Measurements from ENCODE around the gene SPEF1. TPM values are rescaled to one million over a fixed set of nuclear protein-coding genes. Genes with fewer than 3 reads are reported as not detected.
A peak's percentile ranks its signal among the peaks of the same experiment; 100 is the strongest.

Gene SPEF1
- polyA plus RNA-seq, 3 donors = 0.09 TPM; not detected in 2

GRCh38 chr20:3797226-3797545 is 15.9 kb upstream of the SPEF1 start:
- intact Hi-C loops (cut with micrococcal nuclease) = no loop called here
- Histone ChIP-seq H4K20me1 (ENCODE audit: insufficient read depth, low read length) (peaks cover 5% of the 10 kb centered on the region), H3K4me1 (ENCODE audit: control insufficient read depth in 1 of 2, insufficient read depth in 2 of 2, low read length in 2 of 2) (peaks cover 28 to 48% of the 10 kb centered on the region in 2 donors), H3K9me3 (replicated peaks in 1 of 2; ENCODE audit: control insufficient read depth in 1 of 2, insufficient read depth in 1 of 2, low read length in 2 of 2) (no peaks in the 10 kb centered on the region), H2AFZ (ENCODE audit: insufficient read depth, low read depth, low read length, poor library complexity, severe bottlenecking) (no peak overlapping the region), H3K9ac (ENCODE audit: insufficient read depth, low read length, poor library complexity, severe bottlenecking) (peak overlapping the region; percentile 1), H3K27me3 (ENCODE audit: control insufficient read depth in 2 of 2, insufficient read depth in 2 of 2, low read length in 2 of 2) (no peaks in the 10 kb centered on the region), H3K27ac (ENCODE audit: low read depth in 1 of 2, low read length in 2 of 2) (no peak overlapping the region), H3K36me3 (replicated peaks in 1 of 2; ENCODE audit: control insufficient read depth in 1 of 2, insufficient read depth in 2 of 2, low read length in 2 of 2) (peaks cover 10 to 37% of the 10 kb centered on the region in 2 donors), H3K4me3 (replicated peaks in 1 of 3; ENCODE audit: low read depth in 2 of 3, low read length in 3 of 3) (peak overlapping the region in 1 of 3 experiments; percentile 85), H3K79me2 (ENCODE audit: insufficient read depth, low read length) (peaks cover 45% of the 10 kb centered on the region), H3K4me2 (replicated peaks; ENCODE audit: extremely low read depth, low read length, poor library complexity, severe bottlenecking) (peak overlapping the region; percentile 90)
- DNase-seq = no peak
- Mint-ChIP-seq H3K27me3 (ENCODE audit: low read depth in 3 of 3) (peaks cover 0 to 5% (median 0%) of the 10 kb centered on the region in 3 donors), H3K36me3 (peaks cover 15 to 28% of the 10 kb centered on the region in 2 donors), H3K27ac (peak overlapping the region in 2 of 7 donors; percentile 35 to 72), H3K9me3 (no peaks in the 10 kb centered on the region), H3K4me3 (peak overlapping the region; percentile 70 to 73), H3K4me1 (peaks cover 38% of the 10 kb centered on the region)
- 100% methylated on average over 4 of the region's 5 CpGs for WGBS (ENCODE audit: insufficient coverage)
- TF ChIP-seq, protein P1, sequence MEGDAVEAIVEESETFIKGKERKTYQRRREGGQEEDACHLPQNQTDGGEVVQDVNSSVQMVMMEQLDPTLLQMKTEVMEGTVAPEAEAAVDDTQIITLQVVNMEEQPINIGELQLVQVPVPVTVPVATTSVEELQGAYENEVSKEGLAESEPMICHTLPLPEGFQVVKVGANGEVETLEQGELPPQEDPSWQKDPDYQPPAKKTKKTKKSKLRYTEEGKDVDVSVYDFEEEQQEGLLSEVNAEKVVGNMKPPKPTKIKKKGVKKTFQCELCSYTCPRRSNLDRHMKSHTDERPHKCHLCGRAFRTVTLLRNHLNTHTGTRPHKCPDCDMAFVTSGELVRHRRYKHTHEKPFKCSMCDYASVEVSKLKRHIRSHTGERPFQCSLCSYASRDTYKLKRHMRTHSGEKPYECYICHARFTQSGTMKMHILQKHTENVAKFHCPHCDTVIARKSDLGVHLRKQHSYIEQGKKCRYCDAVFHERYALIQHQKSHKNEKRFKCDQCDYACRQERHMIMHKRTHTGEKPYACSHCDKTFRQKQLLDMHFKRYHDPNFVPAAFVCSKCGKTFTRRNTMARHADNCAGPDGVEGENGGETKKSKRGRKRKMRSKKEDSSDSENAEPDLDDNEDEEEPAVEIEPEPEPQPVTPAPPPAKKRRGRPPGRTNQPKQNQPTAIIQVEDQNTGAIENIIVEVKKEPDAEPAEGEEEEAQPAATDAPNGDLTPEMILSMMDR (IDR thresholded peaks at IDR 0.05) = no peak

DNA sequence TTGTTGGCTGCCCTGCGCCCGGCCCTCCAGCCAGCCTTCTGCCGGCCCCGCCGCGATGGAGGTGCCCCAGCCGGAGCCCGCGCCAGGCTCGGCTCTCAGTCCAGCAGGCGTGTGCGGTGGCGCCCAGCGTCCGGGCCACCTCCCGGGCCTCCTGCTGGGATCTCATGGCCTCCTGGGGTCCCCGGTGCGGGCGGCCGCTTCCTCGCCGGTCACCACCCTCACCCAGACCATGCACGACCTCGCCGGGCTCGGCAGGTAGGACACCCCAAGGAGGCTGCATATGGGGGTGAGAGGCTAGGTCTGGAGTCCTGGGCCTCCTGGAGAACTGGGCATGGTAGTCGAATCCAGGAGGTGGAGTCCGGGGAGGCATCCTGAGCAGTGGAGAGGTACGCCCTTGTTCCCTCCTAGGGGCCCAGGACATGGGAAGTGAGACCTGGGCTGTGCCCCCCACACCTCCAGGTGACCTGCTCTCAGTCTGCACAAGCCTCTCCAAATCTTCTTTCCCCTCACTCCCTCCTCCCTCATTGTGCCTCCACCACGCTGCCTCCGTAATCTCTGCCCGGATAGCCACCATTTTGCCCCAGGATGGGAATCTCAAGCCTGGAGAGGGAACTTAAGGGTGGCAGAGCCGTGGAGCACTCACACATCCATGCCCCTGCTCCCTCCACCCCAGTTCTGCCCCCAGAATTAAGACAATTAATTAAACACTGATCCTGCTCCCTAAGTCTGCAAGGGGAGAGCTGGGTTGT is 15.4 kb upstream of the SPEF1 start:
- WGBS (ENCODE audit: insufficient coverage) = 12% methylated on average over 18 of the region's 33 CpGs
- no peak overlapping the region for H2AFZ ChIP-seq (ENCODE audit: insufficient read depth, low read depth, low read length, poor library complexity, severe bottlenecking)
- Mint-ChIP-seq H3K36me3 (peaks cover 15 to 23% of the 10 kb centered on the region in 2 donors), H3K27ac (peak overlapping the region in 4 of 7 donors; percentile 22 to 68 (median 49)), H3K4me1 (peaks cover 36% of the 10 kb centered on the region), H3K4me3 (peak overlapping the region; percentile 65 to 70), H3K27me3 (ENCODE audit: low read depth in 3 of 3) (peaks cover 0 to 5% (median 0%) of the 10 kb centered on the region in 3 donors), H3K9me3 (no peaks in the 10 kb centered on the region)
- DNase-seq = no peak
- no peaks in the 10 kb centered on the region for H3K27me3 ChIP-seq (ENCODE audit: control insufficient read depth in 2 of 2, insufficient read depth in 2 of 2, low read length in 2 of 2)
- H3K4me3 ChIP-seq (replicated peaks in 1 of 3; ENCODE audit: low read depth in 2 of 3, low read length in 3 of 3) = peak overlapping the region in 2 of 3 experiments; percentile 24 to 85
- H3K9me3 ChIP-seq (replicated peaks in 1 of 2; ENCODE audit: control insufficient read depth in 1 of 2, insufficient read depth in 1 of 2, low read length in 2 of 2) = no peaks in the 10 kb centered on the region
- TF ChIP-seq, protein P1 (IDR thresholded peaks at IDR 0.05) = no peak
- H3K4me2 ChIP-seq (replicated peaks; ENCODE audit: extremely low read depth, low read length, poor library complexity, severe bottlenecking) = peak overlapping the region; percentile 90
- peaks cover 5% of the 10 kb centered on the region for H4K20me1 ChIP-seq (ENCODE audit: insufficient read depth, low read length)
- peaks cover 10 to 33% of the 10 kb centered on the region in 2 donors for H3K36me3 ChIP-seq (replicated peaks in 1 of 2; ENCODE audit: control insufficient read depth in 1 of 2, insufficient read depth in 2 of 2, low read length in 2 of 2)
- peaks cover 24 to 42% of the 10 kb centered on the region in 2 donors for H3K4me1 ChIP-seq (ENCODE audit: control insufficient read depth in 1 of 2, insufficient read depth in 2 of 2, low read length in 2 of 2)
- intact Hi-C loops (cut with micrococcal nuclease) = no loop called here
- no peak overlapping the region for H3K27ac ChIP-seq (ENCODE audit: low read depth in 1 of 2, low read length in 2 of 2)
- H3K79me2 ChIP-seq (ENCODE audit: insufficient read depth, low read length) = peaks cover 41% of the 10 kb centered on the region
- peak overlapping the region; percentile 1 for H3K9ac ChIP-seq (ENCODE audit: insufficient read depth, low read length, poor library complexity, severe bottlenecking)
